Measurements from ENCODE around the gene SH2D3C. TPM values are rescaled to one million over a fixed set of nuclear protein-coding genes. Genes with fewer than 3 reads are reported as not detected.

Gene SH2D3C
- total and polyA plus RNA-seq, 4 experiments from 2014 or later = 8.7 to 51.5 (median 46.0) TPM

DNA sequence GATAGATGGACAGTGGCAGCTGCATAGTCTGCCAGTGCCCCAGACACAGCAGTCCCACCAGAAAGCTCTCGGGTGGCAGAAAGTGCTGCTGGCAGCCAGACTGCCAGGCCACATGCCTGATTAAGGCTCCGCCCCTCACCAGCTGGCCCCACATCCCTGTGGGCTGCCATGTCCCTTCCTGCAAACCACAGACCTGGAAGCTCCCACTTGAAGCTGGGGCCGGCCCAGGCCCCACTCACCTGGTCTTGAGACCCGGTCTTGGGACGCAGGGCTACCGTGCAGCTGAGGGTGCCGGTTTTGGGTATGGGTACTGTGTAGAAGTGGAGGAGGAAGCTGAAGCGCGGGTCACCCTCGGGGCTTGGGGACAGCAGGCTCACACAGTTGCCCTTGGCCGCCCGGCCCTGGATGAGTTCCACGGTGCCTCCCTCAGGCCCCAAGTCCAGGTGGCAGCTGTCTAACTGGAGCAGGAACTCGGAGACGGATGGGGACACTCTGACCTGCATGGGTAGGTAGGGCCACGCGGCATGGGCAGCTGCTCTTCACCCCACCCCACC, 39.5 kb upstream of the SH2D3C start:
- Mint-ChIP-seq H3K4me3 (no peak overlapping the region), H3K4me1 (peaks cover 0 to 3% (median 0%) of the 10 kb centered on the region in 4 donors), H3K36me3 (peaks cover 8 to 36% of the 10 kb centered on the region in 2 donors), H3K9me3 (no peaks in the 10 kb centered on the region), H3K27ac (peak overlapping the region in 4 of 7 donors; percentile 5 to 76 (median 13)), H3K27me3 (no peaks in the 10 kb centered on the region)
- CTCF ChIA-PET (ENCODE audit: partially characterized antibody) = no interaction called here
- POLR2A ChIA-PET (ENCODE audit: partially characterized antibody) = interaction anchor here (1.6 kb wide), 1 partner anchor 21 kb away, joined by 3 read pairs; no protein-coding TSS in a partner anchor
- no peak for DNase-seq
- Histone ChIP-seq H3K9me3 (ENCODE audit: control insufficient read depth in 1 of 2, low read length in 2 of 2) (no peaks in the 10 kb centered on the region), H3K27ac (ENCODE audit: low read depth, low read length) (no peak overlapping the region), H3K36me3 (ENCODE audit: insufficient read depth, low read length) (peaks cover 16% of the 10 kb centered on the region), H3K4me1 (ENCODE audit: insufficient read depth, low read length) (no peaks in the 10 kb centered on the region), H3K27me3 (ENCODE audit: insufficient read depth, low read length) (no peaks in the 10 kb centered on the region), H3K4me3 (ENCODE audit: low read length in 2 of 2) (no peak overlapping the region)
- intact Hi-C loops (cut with micrococcal nuclease) = no loop called here

DNA sequence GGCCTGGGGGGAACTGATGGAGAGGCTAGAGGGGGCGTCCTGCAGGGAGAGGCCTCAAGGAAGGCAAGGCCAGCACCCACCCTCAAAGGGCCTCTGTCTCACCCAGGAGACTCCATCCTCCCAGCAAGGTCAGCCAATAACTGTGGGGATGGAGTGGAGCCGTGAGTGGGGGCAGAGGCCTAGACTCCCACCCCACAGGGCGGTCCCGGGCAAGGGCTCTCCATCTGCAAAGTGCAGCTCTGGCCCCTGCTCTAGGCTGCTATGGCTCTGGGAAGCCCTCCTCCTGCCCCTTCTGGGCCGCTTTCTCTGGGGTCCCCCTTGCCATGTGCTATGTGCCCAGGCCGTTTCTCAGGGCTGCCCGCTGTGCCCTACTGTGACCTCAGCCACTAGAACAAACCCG, 38.3 kb upstream of the SH2D3C start:
- DNase-seq = no peak
- Histone ChIP-seq H3K4me3 (ENCODE audit: low read length in 2 of 2) (no peak overlapping the region), H3K9me3 (ENCODE audit: control insufficient read depth in 1 of 2, low read length in 2 of 2) (no peaks in the 10 kb centered on the region), H3K27me3 (ENCODE audit: insufficient read depth, low read length) (no peaks in the 10 kb centered on the region), H3K27ac (ENCODE audit: low read depth, low read length) (no peak overlapping the region), H3K36me3 (ENCODE audit: insufficient read depth, low read length) (peaks cover 20% of the 10 kb centered on the region), H3K4me1 (ENCODE audit: insufficient read depth, low read length) (no peaks in the 10 kb centered on the region)
- Mint-ChIP-seq H3K9me3 (no peaks in the 10 kb centered on the region), H3K27ac (no peak overlapping the region), H3K4me1 (peaks cover 0 to 3% (median 0%) of the 10 kb centered on the region in 4 donors), H3K4me3 (no peak overlapping the region), H3K36me3 (peaks cover 8 to 43% of the 10 kb centered on the region in 2 donors), H3K27me3 (no peaks in the 10 kb centered on the region)
- ChIA-PET POLR2A (ENCODE audit: partially characterized antibody) (interaction anchor here (0.6 kb wide), 1 partner anchor 17 kb away, joined by 3 read pairs; no protein-coding TSS in a partner anchor), CTCF (ENCODE audit: partially characterized antibody) (no interaction called here)
- intact Hi-C loops (cut with micrococcal nuclease) = no loop called here

- POLR2A ChIA-PET (ENCODE audit: partially characterized antibody) = no interaction called here
Measured at GRCh38 chr9:127816362-127816725, 37.9 kb upstream of the SH2D3C start.

DNA sequence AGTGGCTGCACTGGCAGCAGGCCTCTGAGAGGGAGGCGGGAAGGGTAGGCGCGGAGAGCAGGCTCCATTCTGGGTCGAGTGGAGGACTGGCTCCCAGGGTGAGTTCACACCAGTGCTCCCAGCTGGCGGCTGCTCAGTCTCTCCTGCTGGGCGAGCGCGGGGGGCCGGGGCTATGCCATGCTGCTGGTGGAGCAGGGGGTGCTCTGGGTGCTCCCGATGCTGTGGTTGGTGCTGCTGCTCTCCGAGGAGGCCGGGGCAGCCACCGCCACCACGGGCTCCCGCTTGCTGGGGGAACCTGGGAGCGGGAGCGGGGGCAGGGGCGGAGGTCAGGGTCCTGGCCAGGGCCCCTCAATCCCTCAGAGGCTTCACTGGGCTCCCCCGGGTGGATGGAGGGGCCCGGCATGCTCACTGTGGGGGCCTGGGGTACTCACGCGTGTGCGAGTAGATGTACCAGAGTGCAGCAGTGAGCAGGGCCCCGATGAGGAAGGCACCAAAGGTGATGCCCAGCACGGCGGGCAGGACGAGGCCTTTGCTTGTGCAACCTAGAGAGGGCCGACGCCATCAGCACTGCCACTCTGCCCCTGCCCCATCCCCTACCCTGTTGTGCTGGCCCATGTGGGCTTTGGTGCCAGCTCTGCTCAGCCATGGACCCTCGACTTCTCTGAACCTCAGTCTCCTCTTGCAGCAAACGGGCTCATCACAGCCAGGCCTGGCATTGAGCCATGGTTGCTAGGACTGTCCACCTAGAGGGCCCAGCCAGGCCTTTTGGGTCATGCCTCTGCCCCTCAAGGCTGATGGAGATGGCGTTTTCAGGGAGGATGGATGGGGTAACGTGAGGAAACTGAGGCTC, 37.3 kb upstream of the SH2D3C start:
- H3K9me3 Mint-ChIP-seq = no peaks in the 10 kb centered on the region
- no peaks in the 10 kb centered on the region for H3K27me3 ChIP-seq (ENCODE audit: insufficient read depth, low read length)
- ChIA-PET POLR2A (ENCODE audit: partially characterized antibody) (no interaction called here), CTCF (ENCODE audit: partially characterized antibody) (no interaction called here)
- intact Hi-C loops (cut with micrococcal nuclease) = no loop called here
- H3K27me3 Mint-ChIP-seq = no peaks in the 10 kb centered on the region
- H3K36me3 ChIP-seq (ENCODE audit: insufficient read depth, low read length) = peaks cover 20% of the 10 kb centered on the region
- no peaks in the 10 kb centered on the region for H3K9me3 ChIP-seq (ENCODE audit: control insufficient read depth in 1 of 2, low read length in 2 of 2)
- H3K36me3 Mint-ChIP-seq = peaks cover 8 to 44% of the 10 kb centered on the region in 2 donors
- no peak overlapping the region for H3K4me3 ChIP-seq (ENCODE audit: low read length in 2 of 2)
- H3K4me1 Mint-ChIP-seq = peaks cover 0 to 1% (median 0%) of the 10 kb centered on the region in 4 donors
- no peak overlapping the region for H3K4me3 Mint-ChIP-seq
- peak overlapping the region in 1 of 7 donors; percentile 51 for H3K27ac Mint-ChIP-seq
- no peaks in the 10 kb centered on the region for H3K4me1 ChIP-seq (ENCODE audit: insufficient read depth, low read length)
- no peak for DNase-seq
- H3K27ac ChIP-seq (ENCODE audit: low read depth, low read length) = no peak overlapping the region

More at GRCh38 chr9:127816362-127816725, 37.9 kb upstream of the SH2D3C start:
- H3K4me1 ChIP-seq (ENCODE audit: insufficient read depth, low read length) = no peaks in the 10 kb centered on the region
- no peak overlapping the region for H3K4me3 ChIP-seq (ENCODE audit: low read length in 2 of 2)
- no peaks in the 10 kb centered on the region for H3K27me3 Mint-ChIP-seq
- DNase-seq = no peak
- H3K4me1 Mint-ChIP-seq = peaks cover 0 to 3% (median 0%) of the 10 kb centered on the region in 4 donors
- peaks cover 8 to 46% of the 10 kb centered on the region in 2 donors for H3K36me3 Mint-ChIP-seq
- no peaks in the 10 kb centered on the region for H3K9me3 ChIP-seq (ENCODE audit: control insufficient read depth in 1 of 2, low read length in 2 of 2)
- no peak overlapping the region for H3K27ac Mint-ChIP-seq
- H3K4me3 Mint-ChIP-seq = no peak overlapping the region
- no peaks in the 10 kb centered on the region for H3K9me3 Mint-ChIP-seq
- CTCF ChIA-PET (ENCODE audit: partially characterized antibody) = no interaction called here
- intact Hi-C loops (cut with micrococcal nuclease) = no loop called here
- no peaks in the 10 kb centered on the region for H3K27me3 ChIP-seq (ENCODE audit: insufficient read depth, low read length)
- no peak overlapping the region for H3K27ac ChIP-seq (ENCODE audit: low read depth, low read length)
- peaks cover 20% of the 10 kb centered on the region for H3K36me3 ChIP-seq (ENCODE audit: insufficient read depth, low read length)

DNA sequence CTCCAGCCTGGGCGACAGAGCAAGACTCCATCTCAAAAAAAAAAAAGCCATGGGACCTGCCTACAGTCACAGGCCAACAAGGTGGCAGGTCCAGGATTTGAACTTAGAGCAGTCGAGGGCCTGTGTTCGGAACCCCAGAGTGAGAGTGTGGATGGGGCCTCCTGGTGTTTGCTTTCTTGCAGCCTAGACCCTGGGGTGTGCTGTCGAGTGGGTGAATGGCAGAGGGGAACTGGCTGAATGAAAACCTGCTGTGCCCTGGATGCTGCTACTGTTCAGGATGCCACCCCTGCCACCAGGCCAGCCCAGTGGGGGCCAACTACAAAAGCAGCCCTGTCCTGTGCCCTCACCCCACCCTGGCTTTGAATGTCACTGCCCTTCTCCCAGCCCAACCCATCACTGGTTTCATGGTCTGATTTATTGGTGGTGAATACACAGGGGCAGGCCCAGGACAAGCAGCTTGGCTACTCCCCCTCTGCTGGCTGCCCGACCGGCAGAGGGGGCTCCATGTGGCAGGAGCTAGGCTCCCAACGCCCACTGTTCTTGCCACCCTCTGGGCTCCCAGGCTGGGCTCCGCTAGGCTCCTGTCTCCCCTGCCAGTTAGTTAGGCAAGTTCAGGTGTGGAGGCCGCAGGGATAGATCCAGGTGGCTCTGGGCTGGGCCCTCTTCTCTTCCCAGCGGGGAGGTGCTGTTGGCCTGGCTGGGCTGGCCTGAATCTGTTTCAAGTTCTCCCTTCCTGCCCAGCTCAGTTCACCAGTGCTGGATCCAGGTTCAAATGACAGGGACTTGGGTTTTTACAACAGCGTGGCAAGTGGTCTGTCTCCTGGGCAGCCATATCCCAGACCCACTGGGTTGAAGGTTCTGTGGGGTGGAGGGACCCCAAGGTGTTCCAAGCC, 36.4 kb upstream of the SH2D3C start:
- Histone ChIP-seq H3K4me1 (ENCODE audit: insufficient read depth, low read length) (no peaks in the 10 kb centered on the region), H3K27me3 (ENCODE audit: insufficient read depth, low read length) (no peaks in the 10 kb centered on the region), H3K36me3 (ENCODE audit: insufficient read depth, low read length) (peaks cover 27% of the 10 kb centered on the region), H3K9me3 (ENCODE audit: control insufficient read depth in 1 of 2, low read length in 2 of 2) (no peaks in the 10 kb centered on the region), H3K27ac (ENCODE audit: low read depth, low read length) (no peak overlapping the region), H3K4me3 (ENCODE audit: low read length in 2 of 2) (no peak overlapping the region)
- DNase-seq = no peak
- intact Hi-C loops (cut with micrococcal nuclease) = no loop called here
- Mint-ChIP-seq H3K9me3 (no peaks in the 10 kb centered on the region), H3K36me3 (peaks cover 8 to 51% of the 10 kb centered on the region in 2 donors), H3K27me3 (no peaks in the 10 kb centered on the region), H3K4me1 (peaks cover 0 to 1% (median 0%) of the 10 kb centered on the region in 4 donors), H3K27ac (peak overlapping the region in 2 of 7 donors; percentile 19 to 51), H3K4me3 (peak overlapping the region in 1 of 8 donors; percentile 16)
- ChIA-PET CTCF (ENCODE audit: partially characterized antibody) (no interaction called here), POLR2A (ENCODE audit: partially characterized antibody) (no interaction called here)

- Histone ChIP-seq H3K4me1 (ENCODE audit: insufficient read depth, low read length) (no peaks in the 10 kb centered on the region), H3K9me3 (ENCODE audit: control insufficient read depth in 1 of 2, low read length in 2 of 2) (no peaks in the 10 kb centered on the region), H3K36me3 (ENCODE audit: insufficient read depth, low read length) (peaks cover 31% of the 10 kb centered on the region), H3K27ac (ENCODE audit: low read depth, low read length) (no peak overlapping the region), H3K4me3 (ENCODE audit: low read length in 2 of 2) (no peak overlapping the region), H3K27me3 (ENCODE audit: insufficient read depth, low read length) (no peaks in the 10 kb centered on the region)
- H3K27ac Mint-ChIP-seq = peak overlapping the region in 1 of 7 donors; percentile 19
- no peak overlapping the region for H3K4me3 Mint-ChIP-seq
- H3K27me3 Mint-ChIP-seq = no peaks in the 10 kb centered on the region
- ChIA-PET CTCF (ENCODE audit: partially characterized antibody) (no interaction called here), POLR2A (ENCODE audit: partially characterized antibody) (no interaction called here)
- H3K4me1 Mint-ChIP-seq = peaks cover 0 to 1% (median 0%) of the 10 kb centered on the region in 4 donors
- intact Hi-C loops (cut with micrococcal nuclease) = no loop called here
- H3K36me3 Mint-ChIP-seq = peaks cover 11 to 55% of the 10 kb centered on the region in 2 donors
- no peaks in the 10 kb centered on the region for H3K9me3 Mint-ChIP-seq
- DNase-seq = no peak
Measured at GRCh38 chr9:127813686-127814226, 35.3 kb upstream of the SH2D3C start.

All from CD4-positive, alpha-beta memory T cell (primary cell).